Endometrial microvascular endothelial cells (primary cell): ENCODE measurements around the gene EXT2. TPM values are rescaled to one million over a fixed set of nuclear protein-coding genes. Genes with fewer than 3 reads are reported as not detected.

Source experiments
- in situ Hi-C: cut with HindIII; loops from 2 replicates; pipeline ENCODE4 v1.10.0; 2017; ENCODE audit warnings: low sequenced_read_pairs, low pct_unique_long_range_greater_than_20kb; ENCODE audit errors: inconsistent ontology term
- total RNA-seq: library from RNA; depleted of rRNA; stranded (reverse); fragments of >200 nt; gene quantifications from one replicate; pipeline ENCODE4 v1.2.3, GENCODE V29; 2015; ENCODE audit errors: inconsistent ontology term

EXT2 gene
- total RNA-seq, 1 donor from 2014 or later: 97.4 TPM

GRCh38 chr11:44268614-44269080 lies 173.2 kb downstream of the EXT2 start:
- in situ Hi-C loops: no loop called here

GRCh38 chr11:44269369-44270351 lies 174.2 kb downstream of the EXT2 start:
- in situ Hi-C loops: no loop called here

- in situ Hi-C loops: no loop called here
Observed at GRCh38 chr11:44270403-44271273, 175.2 kb downstream of the EXT2 start.

GRCh38 chr11:44271286-44271685 lies 175.8 kb downstream of the EXT2 start:
- in situ Hi-C loops: no loop called here

GRCh38 chr11:44274404-44274803 lies 178.9 kb downstream of the EXT2 start:
- in situ Hi-C loops: no loop called here

GRCh38 chr11:44275241-44275640 lies 179.8 kb downstream of the EXT2 start:
- in situ Hi-C loops: no loop called here

GRCh38 chr11:44275961-44276550 lies 180.6 kb downstream of the EXT2 start:
- in situ Hi-C loops: no loop called here

GRCh38 chr11:44277196-44278090 lies 182.0 kb downstream of the EXT2 start:
- in situ Hi-C loops: no loop called here

- in situ Hi-C loops: no loop called here
Observed at GRCh38 chr11:44279483-44279882, 184.0 kb downstream of the EXT2 start.

- in situ Hi-C loops: no loop called here
Observed at GRCh38 chr11:44280257-44280656, 184.8 kb downstream of the EXT2 start.

- in situ Hi-C loops: no loop called here
Observed at GRCh38 chr11:44281151-44281550, 185.7 kb downstream of the EXT2 start.

- in situ Hi-C loops: no loop called here
Observed at GRCh38 chr11:44282620-44283019, 187.1 kb downstream of the EXT2 start.

- in situ Hi-C loops: no loop called here
Observed at GRCh38 chr11:44285756-44286155, 190.3 kb downstream of the EXT2 start.

GRCh38 chr11:44286268-44286880 lies 190.9 kb downstream of the EXT2 start:
- in situ Hi-C loops: no loop called here

- in situ Hi-C loops: no loop called here
Observed at GRCh38 chr11:44286911-44287310, 191.4 kb downstream of the EXT2 start.

- in situ Hi-C loops: no loop called here
Observed at GRCh38 chr11:44288133-44288526, 192.7 kb downstream of the EXT2 start.

- in situ Hi-C loops: no loop called here
Observed at GRCh38 chr11:44290208-44290607, 194.7 kb downstream of the EXT2 start.
